H9 (cell line): Measurements from ENCODE around the gene KEL. TPM values are rescaled to one million over a fixed set of nuclear protein-coding genes. Genes with fewer than 3 reads are reported as not detected.

ENCODE experiments used
- DNase-seq: peaks from one replicate; pipeline ENCODE4 v3.0.0-alpha.2; 2017
- H2AFZ ChIP-seq: one replicate; pipeline ENCODE4 v1.6.1; 2013; ENCODE audit warnings: mild to moderate bottlenecking, low read length, control low read depth, moderate library complexity
- H2AK5ac ChIP-seq: 2 replicates; pipeline ENCODE4 v1.6.1; 2013; ENCODE audit warnings: low read length, control low read depth, mixed read lengths; ENCODE audit not compliant: insufficient read length
- H2BK120ac ChIP-seq: one replicate; pipeline ENCODE4 v1.6.1; 2013; ENCODE audit warnings: low read depth, mild to moderate bottlenecking, low read length, control low read depth, inconsistent platforms; ENCODE audit not compliant: poor library complexity, severe bottlenecking
- H2BK12ac ChIP-seq: 2 replicates; pipeline ENCODE4 v1.6.1; 2013; ENCODE audit warnings: low read length, control low read depth, mixed read lengths, low read depth; ENCODE audit not compliant: insufficient read length
- H2BK15ac ChIP-seq: 2 replicates; pipeline ENCODE4 v1.6.1; 2013; ENCODE audit warnings: low read depth, low read length, control low read depth
- H2BK20ac ChIP-seq: one replicate; pipeline ENCODE4 v1.6.1; 2013; ENCODE audit warnings: low read depth, mild to moderate bottlenecking, low read length, control low read depth, inconsistent platforms; ENCODE audit not compliant: poor library complexity, severe bottlenecking
- H2BK5ac ChIP-seq: 2 replicates; pipeline ENCODE4 v1.6.1; 2013; ENCODE audit warnings: low read length, control low read depth, mixed read lengths; ENCODE audit not compliant: insufficient read length
- H3K14ac ChIP-seq: 2 replicates; pipeline ENCODE4 v1.6.1; 2013; ENCODE audit warnings: low read length, control low read depth; ENCODE audit not compliant: insufficient read depth
- H3K18ac ChIP-seq: 2 replicates; pipeline ENCODE4 v1.6.1; 2013; ENCODE audit warnings: low read depth, mild to moderate bottlenecking, mixed read lengths, low read length, control low read depth; ENCODE audit not compliant: insufficient read length
- H3K23ac ChIP-seq: 2 replicates; pipeline ENCODE4 v1.6.1; 2013; ENCODE audit warnings: low read length, control low read depth, mixed read lengths, low read depth; ENCODE audit not compliant: insufficient read length
- H3K23me2 ChIP-seq: 2 replicates; pipeline ENCODE4 v1.6.1; 2013; ENCODE audit warnings: low read depth, mild to moderate bottlenecking, mixed read lengths, low read length, control low read depth; ENCODE audit not compliant: insufficient read length, poor library complexity, severe bottlenecking
- H3K27ac ChIP-seq: 2 replicates; pipeline ENCODE4 v1.5.1; 2013; ENCODE audit warnings: low read length, control low read depth, mixed read lengths, low read depth; ENCODE audit not compliant: insufficient read length
- H3K27me3 ChIP-seq: 2 replicates; pipeline ENCODE4 v1.6.1; 2013; ENCODE audit warnings: low read length, control low read depth, inconsistent platforms; ENCODE audit not compliant: insufficient read depth
- H3K4ac ChIP-seq: 2 replicates; pipeline ENCODE4 v1.6.1; 2013; ENCODE audit warnings: low read depth, mild to moderate bottlenecking, control low read depth, inconsistent platforms, low read length, moderate library complexity
- H3K4me1 ChIP-seq: 2 replicates; pipeline ENCODE4 v1.6.1; 2013; ENCODE audit warnings: low read length, control low read depth, inconsistent platforms; ENCODE audit not compliant: insufficient read depth
- H3K4me2 ChIP-seq: 2 replicates; pipeline ENCODE4 v1.6.1; 2013; ENCODE audit warnings: low read length, control low read depth, mixed read lengths; ENCODE audit not compliant: insufficient read length, insufficient read depth
- H3K56ac ChIP-seq: 2 replicates; pipeline ENCODE4 v1.6.1; 2013; ENCODE audit warnings: low read depth, mild to moderate bottlenecking, mixed read lengths, low read length, control low read depth; ENCODE audit not compliant: insufficient read length
- H3K79me1 ChIP-seq: 2 replicates; pipeline ENCODE4 v1.6.1; 2013; ENCODE audit warnings: low read depth, mild to moderate bottlenecking, moderate library complexity, low read length, control low read depth, inconsistent platforms; ENCODE audit not compliant: insufficient read depth, poor library complexity, severe bottlenecking
- H3K79me2 ChIP-seq: 2 replicates; pipeline ENCODE4 v1.6.1; 2013; ENCODE audit warnings: low read length, control low read depth, inconsistent platforms; ENCODE audit not compliant: insufficient read depth
- H3K9ac ChIP-seq: 2 replicates; pipeline ENCODE4 v1.6.1; 2013; ENCODE audit warnings: low read length, control low read depth, mixed read lengths; ENCODE audit not compliant: insufficient read length; ENCODE audit errors: extremely low read depth
- H3K9me3 ChIP-seq: one replicate; pipeline ENCODE4 v1.6.1; 2013; ENCODE audit warnings: low read depth, low read length, inconsistent platforms; ENCODE audit not compliant: control insufficient read depth
- H3T11ph ChIP-seq: one replicate; pipeline ENCODE4 v1.6.1; 2013; ENCODE audit warnings: mild to moderate bottlenecking, low read length, control low read depth, inconsistent platforms
- H4K20me1 ChIP-seq: one replicate; pipeline ENCODE4 v1.6.1; 2013; ENCODE audit not compliant: control insufficient read depth, insufficient read length, insufficient read depth
- H4K5ac ChIP-seq: 2 replicates; pipeline ENCODE4 v1.6.1; 2013; ENCODE audit warnings: low read depth, mild to moderate bottlenecking, mixed read lengths, low read length, control low read depth; ENCODE audit not compliant: insufficient read length
- H4K8ac ChIP-seq: replicated peaks from 2 replicates; pipeline ENCODE4 v1.6.1; 2013; ENCODE audit warnings: low read length, control low read depth, mixed read lengths, low read depth; ENCODE audit not compliant: insufficient read length
- H4K91ac ChIP-seq: 2 replicates; pipeline ENCODE4 v1.6.1; 2013; ENCODE audit warnings: low read depth, mild to moderate bottlenecking, moderate library complexity, mixed read lengths, low read length, control low read depth; ENCODE audit not compliant: insufficient read length
- H3K27ac Mint-ChIP-seq, 3 experiments: 2 replicates in 2 of 3; 3 replicates in 1 of 3; pipeline ENCODE4 v1.8.0; 2020 to 2021; ENCODE audit warnings: mixed read lengths in 3 of 3, mild to moderate bottlenecking in 1 of 3, moderate library complexity in 1 of 3
- H3K27me3 Mint-ChIP-seq: 2 replicates; pipeline ENCODE4 v1.8.0; 2021; ENCODE audit warnings: low read depth, mild to moderate bottlenecking, moderate library complexity, mixed read lengths
- H3K36me3 Mint-ChIP-seq, 3 experiments: 2 replicates in 2 of 3; 3 replicates in 1 of 3; pipeline ENCODE4 v1.8.0; 2020 to 2021; ENCODE audit warnings: low read depth in 3 of 3, mixed read lengths in 3 of 3; ENCODE audit not compliant: insufficient read depth in 1 of 3
- H3K4me1 Mint-ChIP-seq, 2 experiments: 2 replicates each; pipeline ENCODE4 v1.8.0; 2020; ENCODE audit warnings: mixed read lengths in 2 of 2
- H3K4me3 Mint-ChIP-seq, 2 experiments: 2 replicates in 1 of 2; 3 replicates in 1 of 2; pipeline ENCODE4 v1.8.0; 2020 to 2021; ENCODE audit warnings: mild to moderate bottlenecking in 2 of 2, mixed read lengths in 2 of 2, moderate library complexity in 1 of 2
- H3K9me3 Mint-ChIP-seq, 2 experiments: 2 replicates in 1 of 2; 3 replicates in 1 of 2; pipeline ENCODE4 v1.8.0; 2020; ENCODE audit warnings: mild to moderate bottlenecking in 2 of 2, mixed read lengths in 2 of 2, moderate library complexity in 1 of 2
- CTCF ChIP-seq: fragments of 200-600 bp; sonication (generic); conservative IDR thresholded peaks from 3 replicates; pipeline ENCODE4 v1.8.0; 2021; ENCODE audit warnings: antibody characterized with exemption, mild to moderate bottlenecking
- WGBS: extraction: QIAGEN DNeasy Blood & Tissue Kit; methylation state at CpG from one replicate; pipeline ENCODE4 v1.1.7; 2013; ENCODE audit warnings: missing lambda C conversion rate, low lambda C conversion rate, mixed read lengths; ENCODE audit not compliant: insufficient read length; ENCODE audit errors: extremely low coverage; 5-methylcytosine and 5-hydroxymethylcytosine counted together
- total RNA-seq: library from RNA; stranded (reverse); gene quantifications from 2 replicates; pipeline ENCODE4 v1.2.1, GENCODE V29; 2021

Gene KEL
- total RNA-seq, 1 experiment from 2014 or later: 1.5 TPM

GRCh38 chr7:142910031-142910433, 52.1 kb downstream of the KEL start:
- H3K9me3 ChIP-seq: peaks cover 6% of the 10 kb centered on the region
- no peak overlapping the region for H3K27ac Mint-ChIP-seq
- no peak for TF ChIP-seq CTCF
- H2AFZ ChIP-seq: no peak overlapping the region
- H3K79me2 ChIP-seq: no peaks in the 10 kb centered on the region
- H3K4me1 Mint-ChIP-seq: peaks cover 4 to 7% of the 10 kb centered on the region in 2 experiments
- H3K36me3 Mint-ChIP-seq: peaks cover 3 to 12% (median 6%) of the 10 kb centered on the region in 3 experiments; a peak in 6 of 7 replicates
- H3K18ac ChIP-seq: no peak overlapping the region
- H2BK120ac ChIP-seq: no peak overlapping the region
- H3K4me2 ChIP-seq: no peak overlapping the region
- no peaks in the 10 kb centered on the region for H3K79me1 ChIP-seq
- H3K27me3 Mint-ChIP-seq: peaks cover 14% of the 10 kb centered on the region
- no peak for DNase-seq
- no peak overlapping the region for H3K56ac ChIP-seq
- H3K4ac ChIP-seq: no peak overlapping the region
- no peaks in the 10 kb centered on the region for H4K20me1 ChIP-seq
- H4K5ac ChIP-seq: no peak overlapping the region
- no peak overlapping the region for H3K9ac ChIP-seq
- H4K8ac ChIP-seq: no peak overlapping the region
- H3K27ac ChIP-seq: no peak overlapping the region
- no peaks in the 10 kb centered on the region for H3K4me1 ChIP-seq
- H2BK5ac ChIP-seq: no peak overlapping the region
- H3K23ac ChIP-seq: no peak overlapping the region
- H3K23me2 ChIP-seq: no peaks in the 10 kb centered on the region
- H3T11ph ChIP-seq: no peak overlapping the region
- no peak overlapping the region for H3K4me3 Mint-ChIP-seq
- H3K14ac ChIP-seq: no peak overlapping the region
- H3K9me3 Mint-ChIP-seq: peaks cover 15 to 17% of the 10 kb centered on the region in 2 experiments
- H2BK20ac ChIP-seq: no peak overlapping the region
- H2AK5ac ChIP-seq: no peak overlapping the region
- H3K27me3 ChIP-seq: no peaks in the 10 kb centered on the region; the same call in 1 of the 2 replicates
- H4K91ac ChIP-seq: no peak overlapping the region
- no peak overlapping the region for H2BK15ac ChIP-seq
- no peak overlapping the region for H2BK12ac ChIP-seq
- no CpG with 5 or more reads among the region's 2 CpGs for WGBS
